ENCODE measurements around the gene SLC29A4. TPM values are rescaled to one million over a fixed set of nuclear protein-coding genes. Genes with fewer than 3 reads are reported as not detected.
A peak's percentile ranks its signal among the peaks of the same experiment; 100 is the strongest.

The SLC29A4 gene
- total and polyA plus RNA-seq, 2 of the 13 experiments (the other 11 are each of a cell fraction or from before 2014, with no cell fraction given) = 29.7 to 31.7 TPM

DNA sequence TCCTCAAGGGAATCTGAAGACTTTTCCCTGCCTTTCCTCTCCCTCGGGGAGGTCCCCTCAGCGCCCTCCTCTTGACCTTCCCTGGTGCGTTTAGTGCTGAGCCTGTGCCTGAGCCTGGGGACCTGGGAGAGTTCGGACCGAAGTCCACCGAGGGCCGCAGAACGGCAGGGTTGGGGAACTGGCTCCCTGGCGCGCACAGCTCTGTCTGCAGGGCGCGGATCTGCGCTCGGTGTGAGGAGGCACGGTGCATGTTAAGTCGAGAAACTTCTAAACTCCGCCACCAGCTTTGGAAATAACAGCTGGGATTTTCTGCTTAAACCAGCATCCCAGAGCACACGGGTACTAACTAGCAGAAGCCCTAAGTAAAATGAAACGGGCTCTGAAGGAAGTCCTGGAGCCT lies 44.2 kb upstream of the SLC29A4 start (continued):
- TF ChIP-seq, protein P1, sequence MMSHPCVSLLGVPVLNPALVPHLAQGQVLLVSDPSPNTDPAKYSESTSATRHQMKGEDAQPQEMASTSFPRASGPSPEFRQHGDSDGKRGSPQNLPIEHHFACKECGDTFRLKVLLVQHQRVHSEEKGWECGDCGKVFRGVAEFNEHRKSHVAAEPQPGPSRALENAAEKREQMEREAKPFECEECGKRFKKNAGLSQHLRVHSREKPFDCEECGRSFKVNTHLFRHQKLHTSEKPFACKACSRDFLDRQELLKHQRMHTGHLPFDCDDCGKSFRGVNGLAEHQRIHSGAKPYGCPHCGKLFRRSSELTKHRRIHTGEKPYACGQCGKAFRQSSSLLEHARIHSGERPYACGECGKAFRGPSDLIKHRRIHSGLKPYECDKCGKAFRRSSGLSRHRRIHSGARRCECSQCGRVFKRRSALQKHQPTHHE (CRISPR knock-in tag; IDR thresholded peaks at IDR 0.05; ENCODE audit: borderline replicate concordance) = no peak
- TF ChIP-seq HCFC1 (IDR thresholded peaks at IDR 0.05; ENCODE audit: low read depth, low read length) = no peak
- TF ChIP-seq ZNF772 (CRISPR knock-in tag; IDR thresholded peaks at IDR 0.05) = 0 out of 2 replicates have a peak, but pooled peaks have one; percentile 60
- TF ChIP-seq FIP1L1 (IDR thresholded peaks at IDR 0.05; ENCODE audit: borderline replicate concordance, insufficient read depth, low read depth, low read length) = no peak
- no peak for TF ChIP-seq GZF1 (CRISPR knock-in tag; IDR thresholded peaks at IDR 0.05)
- no peak for TF ChIP-seq EED (CRISPR knock-in tag; IDR thresholded peaks at IDR 0.05)
- TF ChIP-seq, protein P2, sequence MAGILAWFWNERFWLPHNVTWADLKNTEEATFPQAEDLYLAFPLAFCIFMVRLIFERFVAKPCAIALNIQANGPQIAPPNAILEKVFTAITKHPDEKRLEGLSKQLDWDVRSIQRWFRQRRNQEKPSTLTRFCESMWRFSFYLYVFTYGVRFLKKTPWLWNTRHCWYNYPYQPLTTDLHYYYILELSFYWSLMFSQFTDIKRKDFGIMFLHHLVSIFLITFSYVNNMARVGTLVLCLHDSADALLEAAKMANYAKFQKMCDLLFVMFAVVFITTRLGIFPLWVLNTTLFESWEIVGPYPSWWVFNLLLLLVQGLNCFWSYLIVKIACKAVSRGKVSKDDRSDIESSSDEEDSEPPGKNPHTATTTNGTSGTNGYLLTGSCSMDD (CRISPR knock-in tag; IDR thresholded peaks at IDR 0.05) = no peak
- no peak for TF ChIP-seq ZNF24 (IDR thresholded peaks at IDR 0.05)
- no peak for TF ChIP-seq ZNF562 (CRISPR knock-in tag; IDR thresholded peaks at IDR 0.05; ENCODE audit: borderline replicate concordance)
- TF ChIP-seq, protein P3, sequence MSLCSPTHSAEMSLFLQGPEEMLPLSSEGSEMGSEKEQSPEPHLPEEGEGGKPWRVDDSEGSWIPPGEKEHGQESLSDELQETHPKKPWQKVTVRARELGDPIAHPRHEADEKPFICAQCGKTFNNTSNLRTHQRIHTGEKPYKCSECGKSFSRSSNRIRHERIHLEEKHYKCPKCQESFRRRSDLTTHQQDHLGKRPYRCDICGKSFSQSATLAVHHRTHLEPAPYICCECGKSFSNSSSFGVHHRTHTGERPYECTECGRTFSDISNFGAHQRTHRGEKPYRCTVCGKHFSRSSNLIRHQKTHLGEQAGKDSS (CRISPR knock-in tag; IDR thresholded peaks at IDR 0.05; ENCODE audit: borderline replicate concordance, low read depth) = no peak
- no peak for TF ChIP-seq KLF12 (CRISPR knock-in tag; IDR thresholded peaks at IDR 0.05; ENCODE audit: borderline replicate concordance)
- TF ChIP-seq, protein P4, sequence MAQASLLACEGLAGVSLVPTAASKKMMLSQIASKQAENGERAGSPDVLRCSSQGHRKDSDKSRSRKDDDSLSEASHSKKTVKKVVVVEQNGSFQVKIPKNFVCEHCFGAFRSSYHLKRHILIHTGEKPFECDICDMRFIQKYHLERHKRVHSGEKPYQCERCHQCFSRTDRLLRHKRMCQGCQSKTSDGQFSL (CRISPR knock-in tag; IDR thresholded peaks at IDR 0.05) = no peak
- TF ChIP-seq GABPB1 (CRISPR knock-in tag; IDR thresholded peaks at IDR 0.05) = 0 out of 2 replicates have a peak, but pooled peaks have one; percentile 13
- TF ChIP-seq, protein P5, sequence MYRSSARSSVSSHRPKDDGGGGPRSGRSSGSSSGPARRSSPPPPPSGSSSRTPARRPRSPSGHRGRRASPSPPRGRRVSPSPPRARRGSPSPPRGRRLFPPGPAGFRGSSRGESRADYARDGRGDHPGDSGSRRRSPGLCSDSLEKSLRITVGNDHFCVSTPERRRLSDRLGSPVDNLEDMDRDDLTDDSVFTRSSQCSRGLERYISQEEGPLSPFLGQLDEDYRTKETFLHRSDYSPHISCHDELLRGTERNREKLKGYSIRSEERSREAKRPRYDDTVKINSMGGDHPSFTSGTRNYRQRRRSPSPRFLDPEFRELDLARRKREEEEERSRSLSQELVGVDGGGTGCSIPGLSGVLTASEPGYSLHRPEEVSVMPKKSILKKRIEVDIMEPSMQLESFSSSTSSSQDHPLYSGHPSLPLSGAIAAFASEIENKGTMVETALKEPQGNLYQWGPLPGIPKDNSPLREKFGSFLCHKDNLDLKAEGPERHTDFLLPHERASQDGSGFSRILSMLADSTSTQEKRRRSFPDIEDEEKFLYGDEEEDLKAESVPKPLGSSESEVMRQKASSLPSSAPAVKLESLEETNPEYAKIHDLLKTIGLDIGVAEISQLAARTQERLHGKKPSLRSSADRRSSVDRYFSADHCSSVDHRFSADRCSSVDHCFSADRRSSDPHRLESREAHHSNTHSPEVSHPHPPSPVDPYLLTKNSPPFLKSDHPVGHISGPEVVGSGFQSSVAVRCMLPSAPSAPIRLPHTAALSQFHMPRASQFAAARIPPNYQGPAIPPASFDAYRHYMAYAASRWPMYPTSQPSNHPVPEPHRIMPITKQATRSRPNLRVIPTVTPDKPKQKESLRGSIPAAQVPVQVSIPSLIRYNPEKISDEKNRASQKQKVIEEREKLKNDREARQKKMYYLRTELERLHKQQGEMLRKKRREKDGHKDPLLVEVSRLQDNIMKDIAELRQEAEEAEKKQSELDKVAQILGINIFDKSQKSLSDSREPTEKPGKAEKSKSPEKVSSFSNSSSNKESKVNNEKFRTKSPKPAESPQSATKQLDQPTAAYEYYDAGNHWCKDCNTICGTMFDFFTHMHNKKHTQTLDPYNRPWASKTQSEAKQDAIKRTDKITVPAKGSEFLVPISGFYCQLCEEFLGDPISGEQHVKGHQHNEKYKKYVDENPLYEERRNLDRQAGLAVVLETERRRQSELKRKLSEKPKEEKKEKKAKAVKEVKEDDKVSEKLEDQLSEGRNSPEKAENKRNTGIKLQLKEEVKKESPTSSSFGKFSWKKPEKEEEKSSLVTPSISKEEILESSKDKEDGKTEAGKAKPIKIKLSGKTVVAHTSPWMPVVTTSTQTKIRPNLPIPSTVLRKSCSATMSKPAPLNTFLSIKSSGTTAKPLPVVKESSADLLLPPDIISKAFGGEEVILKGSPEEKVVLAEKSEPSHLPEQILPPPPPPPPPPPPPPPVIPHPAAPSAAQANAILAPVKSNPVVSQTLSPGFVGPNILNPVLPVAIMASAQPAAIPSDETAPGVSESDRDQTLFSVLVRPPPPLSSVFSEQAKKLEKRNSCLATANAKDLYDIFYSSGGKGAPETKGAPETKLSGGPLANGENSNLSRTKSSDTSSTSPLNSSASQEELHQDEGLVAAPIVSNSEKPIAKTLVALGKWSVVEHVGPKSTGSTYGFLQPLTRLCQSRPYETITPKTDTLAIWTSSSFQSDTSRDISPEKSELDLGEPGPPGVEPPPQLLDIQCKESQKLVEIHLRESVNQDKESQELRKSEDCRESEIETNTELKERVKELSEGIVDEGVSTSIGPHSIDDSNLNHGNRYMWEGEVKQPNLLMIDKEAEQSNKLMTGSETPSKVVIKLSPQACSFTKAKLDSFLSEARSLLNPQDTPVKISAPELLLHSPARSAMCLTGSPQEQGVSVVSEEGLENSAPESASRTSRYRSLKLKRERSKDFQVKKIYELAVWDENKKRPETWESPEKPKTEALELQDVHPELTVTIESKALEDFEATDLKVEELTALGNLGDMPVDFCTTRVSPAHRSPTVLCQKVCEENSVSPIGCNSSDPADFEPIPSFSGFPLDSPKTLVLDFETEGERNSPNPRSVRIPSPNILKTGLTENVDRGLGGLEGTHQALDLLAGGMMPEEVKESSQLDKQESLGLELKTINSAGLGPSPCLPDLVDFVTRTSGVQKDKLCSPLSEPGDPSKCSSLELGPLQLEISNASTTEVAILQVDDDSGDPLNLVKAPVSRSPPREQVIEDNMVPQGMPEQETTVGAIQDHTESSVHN (CRISPR knock-in tag; IDR thresholded peaks at IDR 0.05) = no peak
- TF ChIP-seq DPF2 (CRISPR knock-in tag; IDR thresholded peaks at IDR 0.05; ENCODE audit: borderline replicate concordance, low read depth) = no peak
- no peak for TF ChIP-seq KMT2A (CRISPR knock-in tag; IDR thresholded peaks at IDR 0.05)
- TF ChIP-seq AHR (CRISPR knock-in tag; IDR thresholded peaks at IDR 0.05) = no peak
